ENCODE data around the gene BTN1A1.
"Not testable (repeated sequence)": the region's sequence is repeated elsewhere in the genome, so short reads cannot be mapped to it uniquely, and the experiment has no call there.

BTN1A1 gene

GRCh38 chr6:26514984-26515383 lies 14.9 kb downstream of the BTN1A1 start:
- no peak for DNase-seq

DNA sequence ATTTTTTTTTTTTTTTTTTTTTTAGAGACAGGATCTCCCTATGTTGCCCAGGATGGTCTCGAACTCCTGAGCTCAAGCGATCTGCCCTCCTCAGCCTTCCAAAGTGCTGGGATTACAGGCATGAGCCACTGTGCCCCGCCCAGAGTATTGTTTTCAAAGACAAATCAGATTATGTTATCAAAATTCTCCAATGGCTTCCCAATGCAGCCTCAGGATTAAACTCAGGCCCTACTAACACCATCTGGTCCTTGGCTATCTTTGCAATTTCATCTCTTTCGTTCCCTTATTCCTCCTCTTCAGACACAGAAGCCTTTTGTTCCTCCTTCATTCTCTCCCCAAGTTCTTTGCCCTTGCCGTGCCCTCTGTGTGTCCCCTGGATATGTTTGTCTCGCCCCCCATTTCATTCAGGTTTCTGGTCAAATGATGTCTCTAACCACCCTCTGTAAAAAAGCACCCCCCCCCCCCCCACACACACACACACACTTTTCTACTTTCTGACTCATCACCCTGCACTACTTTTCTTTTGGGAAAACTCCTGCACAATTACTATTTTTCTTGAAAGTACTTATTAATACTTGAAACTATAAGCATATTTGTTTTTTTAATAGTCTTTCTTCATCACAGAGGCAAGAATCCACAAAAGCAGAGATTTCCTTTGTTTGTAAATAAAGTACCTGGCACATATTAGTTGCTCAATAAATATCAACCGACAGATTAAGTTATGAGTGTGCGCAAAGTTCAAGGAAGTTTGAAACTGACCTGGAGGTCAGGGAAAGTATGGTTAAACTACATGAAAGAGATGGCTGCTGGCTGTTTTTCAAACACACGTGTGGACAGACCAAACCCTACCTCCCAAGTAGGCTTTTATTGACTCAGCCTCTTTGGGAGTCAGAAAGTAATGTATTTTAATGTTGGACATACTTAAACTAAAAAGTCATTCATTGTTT lies 16.7 kb downstream of the BTN1A1 start:
- no peak for DNase-seq

DNA sequence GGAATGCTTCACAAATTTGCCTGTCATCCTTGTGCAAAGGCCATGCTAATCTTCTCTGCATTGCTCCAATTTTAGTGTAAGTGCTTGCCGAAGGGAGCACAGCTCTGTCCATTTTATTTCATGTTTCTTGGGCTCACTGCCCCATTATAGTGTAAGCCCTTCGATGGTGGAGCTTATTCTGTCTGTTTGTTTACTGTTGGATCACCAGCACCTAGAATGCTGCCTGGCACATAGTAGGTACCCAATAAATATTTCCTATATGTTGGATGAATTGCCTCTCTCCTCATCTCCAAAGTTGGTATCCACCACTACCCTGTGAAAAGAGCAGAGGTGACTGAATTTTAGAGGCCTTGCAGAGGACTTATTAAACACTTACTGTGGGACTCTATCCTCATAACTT lies 19.3 kb downstream of the BTN1A1 start:
- no peak for DNase-seq

- DNase-seq = no peak
These were observed 20.2 kb downstream of the BTN1A1 start for GRCh38 chr6:26520237-26520849.

DNA sequence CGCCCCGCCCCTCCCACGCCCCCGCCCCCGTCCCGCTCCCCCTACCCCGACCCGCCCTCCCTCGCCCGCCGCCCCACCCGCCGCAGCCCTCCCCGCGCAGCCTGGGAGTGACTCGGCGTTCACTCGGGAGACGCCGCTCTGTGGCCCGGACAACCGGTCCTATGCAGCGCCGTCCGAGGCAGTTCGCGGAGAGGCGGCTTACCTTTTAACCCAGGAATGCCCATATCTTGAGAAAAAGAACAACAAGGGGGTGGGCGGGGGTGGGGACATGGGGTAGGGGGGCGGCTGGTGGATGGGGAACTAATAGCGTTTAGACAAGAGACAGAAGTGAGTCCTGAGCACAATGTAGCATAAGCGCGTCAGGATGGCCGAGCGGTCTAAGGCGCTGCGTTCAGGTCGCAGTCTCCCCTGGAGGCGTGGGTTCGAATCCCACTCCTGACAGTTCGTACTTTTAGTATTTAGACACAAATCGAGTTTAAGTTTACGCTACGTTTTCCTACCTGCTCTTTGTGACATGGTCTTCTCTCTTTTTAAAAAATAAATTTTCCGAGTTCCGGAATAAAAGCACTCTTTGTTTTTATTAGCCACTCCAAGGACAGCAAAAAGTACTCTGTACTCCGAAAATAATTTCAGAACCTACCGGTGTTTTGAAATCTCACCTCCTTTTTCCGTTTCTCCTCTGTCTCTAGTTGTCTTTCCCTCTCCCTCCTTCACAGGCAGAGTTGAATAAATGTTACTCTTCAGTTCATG lies 20.9 kb downstream of the BTN1A1 start:
- peak; percentile 76 for DNase-seq

DNA sequence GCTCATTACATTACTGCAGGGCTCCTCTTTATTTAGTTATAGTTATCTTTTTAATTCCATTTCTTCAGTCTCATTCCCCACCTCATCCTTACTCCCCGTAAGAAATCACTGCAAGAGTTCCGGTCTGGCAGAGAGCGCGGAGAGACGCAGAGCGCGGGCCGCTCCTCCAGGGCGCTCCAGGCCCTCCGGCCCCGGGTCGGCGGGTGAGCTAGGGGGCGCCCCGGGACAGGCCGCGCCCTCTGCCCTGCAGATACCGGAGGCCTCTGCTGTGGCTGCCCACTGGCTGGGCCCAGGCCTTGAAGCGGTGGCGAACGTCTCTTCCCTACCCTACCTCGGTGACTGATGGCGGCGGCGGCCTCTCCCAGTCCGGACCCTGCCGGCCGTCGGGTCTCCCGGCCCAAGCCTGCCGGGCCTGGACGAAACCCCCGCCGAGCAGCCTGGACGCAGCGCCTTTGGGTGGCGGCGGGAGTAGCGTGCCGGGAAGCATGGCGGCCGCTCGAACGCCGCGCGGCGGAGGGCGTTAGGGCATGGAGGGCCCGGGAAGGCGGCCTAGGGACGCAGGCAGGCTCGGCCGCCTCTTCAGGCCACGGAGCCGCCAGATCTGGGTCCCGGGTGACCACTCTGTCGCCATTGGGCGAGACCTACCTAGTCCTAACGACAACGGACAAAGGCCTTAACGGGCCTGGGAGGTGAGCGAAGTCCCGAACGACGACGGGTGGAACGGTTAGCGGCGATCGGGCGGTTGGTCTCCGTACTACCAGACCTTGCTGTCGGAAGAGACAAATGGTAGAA lies 21.7 kb downstream of the BTN1A1 start:
- peak; percentile 65 for DNase-seq

DNA sequence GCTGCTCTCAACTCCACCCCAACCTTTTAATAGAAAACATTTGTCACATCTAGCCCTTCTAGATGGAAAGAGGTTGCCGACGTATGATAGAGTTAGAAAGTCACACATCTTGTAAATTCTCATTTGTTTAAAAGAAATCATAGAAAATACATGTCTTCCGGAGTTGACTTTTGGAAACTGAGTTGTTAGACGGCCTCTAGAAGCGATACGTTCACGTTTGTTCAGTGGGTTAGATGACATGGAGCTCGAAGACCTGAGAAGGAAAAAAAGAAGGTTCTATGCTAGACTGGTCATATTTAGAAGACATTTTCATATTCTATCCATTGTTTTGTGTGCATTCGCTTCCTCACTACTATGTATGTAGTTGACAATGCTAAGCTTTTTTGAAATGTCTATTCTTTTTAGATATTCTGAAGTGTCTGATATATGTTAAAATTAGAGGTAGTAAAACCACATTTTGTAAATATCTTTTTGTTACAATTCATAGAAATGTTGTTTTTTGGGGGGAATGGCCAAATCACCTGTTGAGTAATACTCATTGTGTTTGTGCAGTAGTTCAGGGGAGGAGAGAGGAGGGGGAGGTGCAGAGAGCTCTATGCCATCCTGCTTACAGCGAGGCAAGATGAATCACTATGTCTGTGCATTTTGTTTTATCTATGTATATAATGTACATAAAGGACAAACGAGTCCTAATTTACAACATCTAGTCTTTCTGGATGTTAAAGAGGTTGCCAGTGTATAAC lies 22.6 kb downstream of the BTN1A1 start:
- not testable (repeated sequence) for DNase-seq

GRCh38 chr6:26524314-26524713 lies 24.2 kb downstream of the BTN1A1 start:
- DNase-seq = not testable (repeated sequence)

GRCh38 chr6:26524722-26525370 lies 24.7 kb downstream of the BTN1A1 start:
- DNase-seq = no peak

GRCh38 chr6:26525838-26526237 lies 25.7 kb downstream of the BTN1A1 start:
- no peak for DNase-seq

GRCh38 chr6:26526928-26527327 lies 26.8 kb downstream of the BTN1A1 start:
- DNase-seq = no peak

DNA sequence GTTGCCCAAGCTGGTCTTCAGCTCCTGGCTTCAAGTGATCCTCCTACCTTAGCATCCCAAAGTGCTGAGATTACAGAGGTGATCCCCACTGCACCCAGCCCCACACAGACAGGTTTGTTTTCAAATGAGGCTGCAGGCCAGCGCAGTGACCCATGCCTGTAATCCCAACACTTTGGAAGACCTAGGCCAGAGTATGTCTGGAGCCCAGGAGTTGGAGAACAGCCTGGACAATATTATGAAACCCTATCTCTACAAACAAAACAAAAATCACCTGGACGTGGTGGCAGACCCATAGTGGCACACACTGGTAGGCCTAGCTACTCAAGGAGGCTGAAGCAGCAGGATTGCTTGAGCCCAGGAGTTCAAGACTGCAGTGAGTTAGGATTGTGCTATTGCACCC lies 30.1 kb downstream of the BTN1A1 start:
- no peak for DNase-seq

DNA sequence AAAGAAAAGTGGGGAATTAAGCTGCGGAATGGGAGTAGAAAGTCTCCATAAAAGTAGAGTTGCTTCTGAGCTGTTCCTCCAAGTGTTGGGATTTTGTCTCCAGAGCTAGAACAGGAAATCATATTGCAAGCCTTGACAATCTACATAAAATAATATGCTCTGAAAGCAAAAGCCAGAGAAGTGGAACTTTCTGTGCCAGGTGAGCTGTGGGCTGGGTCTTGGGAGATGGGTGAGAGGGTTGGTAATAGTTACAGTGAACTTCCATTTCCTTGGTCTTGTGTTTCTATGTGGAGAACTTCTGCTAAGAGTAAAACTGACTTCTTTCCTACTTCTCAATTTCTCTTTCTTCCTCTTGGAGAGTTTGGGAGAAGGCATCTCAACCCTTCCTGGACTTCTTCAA lies 31.8 kb downstream of the BTN1A1 start:
- no peak for DNase-seq

DNA sequence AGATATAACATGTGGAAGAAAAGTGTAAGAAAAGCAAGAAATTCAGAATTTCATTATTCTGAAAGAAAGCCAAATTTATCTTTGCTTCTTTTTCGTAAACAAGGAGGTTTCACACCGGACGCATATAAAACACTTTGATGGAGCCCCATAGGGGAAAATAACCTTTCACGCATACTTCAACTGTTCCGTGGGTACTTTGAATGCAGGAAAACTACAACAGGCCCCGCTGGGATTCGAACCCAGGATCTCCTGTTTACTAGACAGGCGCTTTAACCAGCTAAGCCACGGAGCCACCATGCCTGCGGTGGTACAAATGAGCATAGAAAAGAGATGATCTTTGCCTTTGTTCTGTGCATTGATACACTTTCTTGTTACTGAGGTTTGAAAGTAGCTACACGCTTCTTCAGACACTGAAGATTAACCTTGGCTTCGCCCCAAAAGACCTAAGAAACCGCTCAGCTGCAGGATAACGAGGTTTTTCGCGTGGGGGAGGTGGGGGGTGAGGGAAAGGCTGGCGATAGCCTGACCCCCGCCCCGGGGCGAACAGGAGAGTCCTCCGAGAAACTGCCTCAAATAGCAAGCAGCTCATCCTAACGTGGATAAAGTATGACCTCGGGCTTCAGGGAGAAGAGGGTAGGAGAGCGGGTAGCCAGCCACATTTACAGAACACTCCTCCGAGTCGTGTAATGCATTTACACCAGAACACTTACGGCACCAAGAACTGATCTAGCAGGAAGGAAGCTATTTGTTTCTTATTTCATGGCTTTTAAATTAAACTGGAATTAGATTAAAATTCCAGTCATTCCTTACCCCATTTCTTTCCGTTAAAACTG lies 32.8 kb downstream of the BTN1A1 start:
- DNase-seq = peak; percentile 86

DNA sequence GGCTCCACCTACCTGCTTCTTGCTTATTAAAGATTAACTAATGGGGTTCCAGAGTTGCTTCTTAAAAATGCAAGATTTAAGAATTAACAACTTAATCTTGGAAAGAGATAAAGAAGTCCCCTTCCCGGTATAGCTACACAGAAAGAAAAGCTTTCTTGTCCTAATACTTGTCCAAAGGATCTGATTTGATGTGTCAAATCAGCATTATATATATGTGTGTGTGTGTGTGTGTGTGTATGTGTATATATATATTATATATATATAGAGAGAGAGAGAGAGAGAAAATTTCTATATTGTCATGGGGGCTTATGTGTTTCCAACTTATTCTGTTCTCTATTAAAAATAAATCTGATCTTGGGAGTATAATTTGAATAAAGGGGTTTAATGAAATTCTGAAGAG lies 33.4 kb downstream of the BTN1A1 start:
- DNase-seq = no peak

DNA sequence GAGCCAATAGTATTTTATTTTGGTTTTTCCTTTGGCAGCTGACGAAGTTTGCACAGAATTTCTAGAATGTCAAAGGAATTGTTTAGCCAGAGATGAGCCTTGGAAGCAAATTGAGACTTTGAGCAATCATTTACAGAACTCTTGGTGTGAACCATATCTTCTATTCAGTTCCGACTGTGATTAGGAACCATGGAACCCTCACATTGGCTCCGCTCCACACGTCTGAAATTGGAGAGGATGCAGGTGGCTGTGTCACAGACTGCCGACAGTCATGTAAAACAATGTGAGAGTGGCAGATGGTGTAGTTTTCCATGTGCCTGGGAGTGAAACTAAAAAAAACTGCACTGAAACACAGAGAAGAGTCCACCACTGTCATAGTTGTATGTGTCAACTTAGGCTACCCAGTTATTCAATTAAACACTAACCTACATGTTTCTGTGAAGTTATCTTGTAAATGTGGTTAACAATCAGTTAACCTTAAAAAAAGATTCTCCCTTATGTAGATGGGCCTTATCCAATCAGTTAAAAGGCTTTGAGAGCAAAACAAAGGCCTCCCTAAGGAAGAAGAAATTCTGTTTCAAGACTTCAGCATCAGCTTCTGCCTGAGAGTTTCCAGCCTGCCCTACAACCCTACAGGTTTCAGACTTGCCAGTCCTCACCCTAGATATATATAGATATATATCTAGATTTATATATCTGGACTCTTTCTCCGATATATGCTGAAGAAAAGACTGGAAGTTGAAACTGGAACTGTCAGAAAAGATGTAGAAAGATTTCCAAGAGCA lies 34.8 kb downstream of the BTN1A1 start:
- no peak for DNase-seq

- DNase-seq = peak; percentile 23
These were observed 36.6 kb downstream of the BTN1A1 start for GRCh38 chr6:26536571-26537159.

DNA sequence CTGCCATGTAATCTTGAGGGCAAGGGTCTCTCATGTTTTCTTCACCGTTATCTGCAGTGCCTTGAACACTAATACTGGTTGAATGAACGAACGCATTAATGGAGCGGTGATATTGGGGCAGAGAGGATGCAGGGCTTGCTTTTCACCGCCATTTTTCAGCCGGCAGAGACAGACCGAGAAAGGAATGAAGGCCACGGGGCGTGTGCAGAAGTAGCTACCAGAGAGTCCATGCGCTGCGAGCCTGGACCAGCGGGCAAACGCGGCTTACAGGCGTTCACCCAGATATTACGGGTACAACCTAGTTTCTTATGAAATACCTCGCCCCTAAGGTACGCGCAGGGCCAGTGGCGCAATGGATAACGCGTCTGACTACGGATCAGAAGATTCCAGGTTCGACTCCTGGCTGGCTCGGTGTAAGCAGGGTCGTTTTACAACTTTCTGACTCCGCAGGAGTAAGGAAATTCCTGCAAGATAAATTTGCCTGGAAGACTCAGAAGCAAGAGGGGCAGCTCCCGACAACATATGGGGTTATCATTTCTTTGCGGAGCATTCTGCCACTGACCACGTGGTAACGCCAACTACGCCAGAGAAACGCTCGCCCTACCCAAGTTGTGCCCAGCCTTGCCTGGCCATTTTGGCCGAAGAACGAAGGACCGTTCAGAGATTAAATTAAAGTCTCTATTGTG lies 37.2 kb downstream of the BTN1A1 start:
- DNase-seq = peak; percentile 81

Measured in stimulated activated CD4-positive, alpha-beta T cell treated with anti-CD3 and anti-CD28 coated beads, Interleukin-4, amount 100 ng/mL, for 1 hour (primary cell).